SK-N-SH treated with all-trans-retinoic acid at 6 μM for 48 hours (cell line): ENCODE results near the gene LRCH3.

Source experiments
- ISL1 ChIP-seq: fragments of 250-450 bp; sonication (Bioruptor Pico); IDR thresholded peaks from 2 replicates; pipeline ENCODE4 v2.1.2; 2022; ENCODE audit warnings: mild to moderate bottlenecking, moderate library complexity
- TCF4 ChIP-seq: fragments of 250-450 bp; sonication (Bioruptor Pico); IDR thresholded peaks from 2 replicates; pipeline ENCODE4 v1.8.0; 2021; ENCODE audit warnings: mild to moderate bottlenecking, moderate library complexity, borderline replicate concordance
- ZNF565 ChIP-seq: fragments of 450-650 bp; formaldehyde crosslinking; conservative IDR thresholded peaks from 2 replicates; pipeline ENCODE4 v1.5.0; 2020; ENCODE audit warnings: low read depth, mild to moderate bottlenecking, moderate library complexity
- TF ChIP-seq, protein P1 (sequence below): fragments of 250-450 bp; sonication (Bioruptor Pico); IDR thresholded peaks from 2 replicates; pipeline ENCODE4 v1.8.0; 2020; ENCODE audit warnings: mild to moderate bottlenecking, moderate library complexity, borderline replicate concordance
- TF ChIP-seq, protein P2 (sequence below): fragments of 250-450 bp; sonication (Bioruptor Pico); IDR thresholded peaks from 2 replicates; pipeline ENCODE4 v1.5.1; 2020; ENCODE audit warnings: low read depth, mild to moderate bottlenecking, moderate library complexity

DNA sequence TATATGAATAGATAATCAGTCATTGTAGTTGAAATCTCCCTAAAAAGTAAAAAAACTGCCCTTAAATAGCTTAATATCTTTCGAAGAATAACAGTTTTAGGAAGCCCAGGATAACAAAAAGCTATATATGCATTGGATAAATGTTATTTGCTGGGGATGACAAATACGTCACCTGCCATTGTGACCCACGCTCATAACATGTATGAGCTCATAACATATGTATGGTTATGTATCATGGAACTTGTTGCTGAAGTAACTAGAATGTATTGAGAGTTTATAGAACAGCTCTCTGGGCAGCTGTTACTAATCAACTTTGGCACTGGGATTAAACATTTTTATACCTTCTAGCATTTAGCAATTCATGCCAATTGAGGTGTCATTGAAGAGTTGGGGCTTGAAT is 1.7 kb upstream of the LRCH3 start:
- TF ChIP-seq, protein P1, sequence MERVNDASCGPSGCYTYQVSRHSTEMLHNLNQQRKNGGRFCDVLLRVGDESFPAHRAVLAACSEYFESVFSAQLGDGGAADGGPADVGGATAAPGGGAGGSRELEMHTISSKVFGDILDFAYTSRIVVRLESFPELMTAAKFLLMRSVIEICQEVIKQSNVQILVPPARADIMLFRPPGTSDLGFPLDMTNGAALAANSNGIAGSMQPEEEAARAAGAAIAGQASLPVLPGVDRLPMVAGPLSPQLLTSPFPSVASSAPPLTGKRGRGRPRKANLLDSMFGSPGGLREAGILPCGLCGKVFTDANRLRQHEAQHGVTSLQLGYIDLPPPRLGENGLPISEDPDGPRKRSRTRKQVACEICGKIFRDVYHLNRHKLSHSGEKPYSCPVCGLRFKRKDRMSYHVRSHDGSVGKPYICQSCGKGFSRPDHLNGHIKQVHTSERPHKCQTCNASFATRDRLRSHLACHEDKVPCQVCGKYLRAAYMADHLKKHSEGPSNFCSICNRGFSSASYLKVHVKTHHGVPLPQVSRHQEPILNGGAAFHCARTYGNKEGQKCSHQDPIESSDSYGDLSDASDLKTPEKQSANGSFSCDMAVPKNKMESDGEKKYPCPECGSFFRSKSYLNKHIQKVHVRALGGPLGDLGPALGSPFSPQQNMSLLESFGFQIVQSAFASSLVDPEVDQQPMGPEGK (CRISPR knock-in tag) = no peak
- TF ChIP-seq ZNF565 (CRISPR knock-in tag) (no peak), TCF4 (CRISPR knock-in tag) (no peak), ISL1 (CRISPR knock-in tag) (no peak)
- TF ChIP-seq, protein P2, sequence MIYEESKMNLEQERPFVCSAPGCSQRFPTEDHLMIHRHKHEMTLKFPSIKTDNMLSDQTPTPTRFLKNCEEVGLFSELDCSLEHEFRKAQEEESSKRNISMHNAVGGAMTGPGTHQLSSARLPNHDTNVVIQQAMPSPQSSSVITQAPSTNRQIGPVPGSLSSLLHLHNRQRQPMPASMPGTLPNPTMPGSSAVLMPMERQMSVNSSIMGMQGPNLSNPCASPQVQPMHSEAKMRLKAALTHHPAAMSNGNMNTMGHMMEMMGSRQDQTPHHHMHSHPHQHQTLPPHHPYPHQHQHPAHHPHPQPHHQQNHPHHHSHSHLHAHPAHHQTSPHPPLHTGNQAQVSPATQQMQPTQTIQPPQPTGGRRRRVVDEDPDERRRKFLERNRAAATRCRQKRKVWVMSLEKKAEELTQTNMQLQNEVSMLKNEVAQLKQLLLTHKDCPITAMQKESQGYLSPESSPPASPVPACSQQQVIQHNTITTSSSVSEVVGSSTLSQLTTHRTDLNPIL (CRISPR knock-in tag) = no peak
